HL-60/S4 (cell line): ENCODE data around the gene SMIM24.

Experiments
- in situ Hi-C: fragments of 300-500 bp; cut with MboI; formaldehyde crosslinking; loops from 2 replicates; pipeline ENCODE4 v1.14.3; 2022; ENCODE audit warnings: low sequenced_read_pairs

Gene SMIM24

DNA sequence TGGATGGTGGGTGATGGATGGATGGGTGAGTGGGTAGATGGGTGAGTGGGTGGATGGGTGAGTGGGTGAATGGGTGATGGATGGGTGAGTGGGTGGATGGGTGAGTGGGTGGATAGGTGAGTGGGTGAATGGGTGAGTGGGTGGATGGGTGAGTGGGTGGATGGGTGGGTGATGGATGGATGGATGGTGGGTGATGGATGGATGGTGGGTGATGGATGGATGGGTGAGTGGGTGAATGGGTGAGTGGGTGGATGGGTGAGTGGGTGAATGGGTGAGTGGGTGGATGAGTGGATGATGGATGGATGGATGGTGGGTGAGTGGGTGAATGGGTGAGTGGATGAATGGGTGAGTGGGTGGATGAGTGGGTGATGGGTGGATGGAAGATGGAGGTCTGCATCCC lies 2.8 kb downstream of the SMIM24 start:
- in situ Hi-C loops, result loop anchor here (25.0 kb wide), 1 partner anchor 515 kb away; no protein-coding TSS in a partner anchor

DNA sequence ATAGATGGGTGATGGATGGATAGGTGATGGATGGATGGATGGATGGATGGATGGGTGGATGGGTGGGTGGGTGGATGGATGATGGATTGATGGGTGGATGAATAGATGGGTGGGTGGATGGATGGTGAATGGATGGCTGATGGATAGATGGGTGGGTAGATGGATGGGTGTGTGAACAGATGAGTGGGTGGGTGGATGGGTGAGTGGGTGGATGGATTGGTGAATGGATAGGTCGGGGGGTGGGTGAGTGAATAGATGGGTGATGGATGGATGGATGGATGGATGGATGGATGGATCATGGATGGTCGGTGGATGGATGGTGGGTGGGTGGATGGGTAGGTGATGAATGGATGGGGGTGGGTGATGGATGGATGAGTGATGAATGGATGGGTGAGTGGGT lies 3.5 kb downstream of the SMIM24 start:
- in situ Hi-C loops, result loop anchor here (25.0 kb wide), 1 partner anchor 515 kb away; no protein-coding TSS in a partner anchor

DNA sequence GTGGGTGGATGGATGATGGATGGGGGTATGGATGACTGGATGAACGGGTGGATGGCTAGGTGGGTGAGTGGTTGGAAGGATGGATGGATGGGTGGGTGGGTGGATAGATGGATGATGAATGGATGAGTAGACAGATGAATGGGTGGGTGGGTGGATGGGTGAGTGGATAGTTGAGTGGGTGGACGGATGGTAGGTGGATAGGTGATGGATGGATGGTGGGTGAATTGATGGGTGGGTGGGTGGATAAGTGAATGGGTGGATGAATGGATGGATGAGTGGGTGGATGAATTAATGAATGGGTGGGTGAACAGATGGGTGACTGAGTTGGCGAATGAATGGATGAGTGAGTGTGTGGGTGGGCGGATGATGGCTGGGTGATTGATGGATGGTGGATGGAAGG lies 4.9 kb downstream of the SMIM24 start:
- in situ Hi-C loops, result loop anchor here (25.0 kb wide), 1 partner anchor 513 kb away; no protein-coding TSS in a partner anchor

DNA sequence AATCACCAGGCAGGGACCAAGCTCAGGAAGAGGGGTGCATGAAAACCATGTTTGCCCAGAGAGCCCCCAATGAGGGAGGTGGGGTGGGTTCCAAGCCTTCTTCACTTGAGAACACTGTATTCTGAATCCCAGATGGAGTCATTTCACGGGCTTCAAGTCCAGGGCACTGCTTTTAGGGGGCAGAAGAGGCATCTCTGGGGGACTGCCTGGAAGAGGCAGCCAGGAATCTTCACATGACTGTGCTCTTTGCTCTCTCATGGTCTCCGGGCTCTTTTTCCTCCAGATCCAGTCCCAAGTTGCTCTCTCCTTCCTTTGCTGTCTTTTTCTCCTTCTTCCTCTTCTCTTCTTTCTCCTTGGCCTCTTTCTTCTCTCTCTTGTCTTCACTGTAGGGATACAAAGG lies 5.7 kb downstream of the SMIM24 start:
- in situ Hi-C loops, result loop anchor here (5.0 to 25.0 kb wide), 2 partner anchors 147 to 512 kb away; no protein-coding TSS in a partner anchor

DNA sequence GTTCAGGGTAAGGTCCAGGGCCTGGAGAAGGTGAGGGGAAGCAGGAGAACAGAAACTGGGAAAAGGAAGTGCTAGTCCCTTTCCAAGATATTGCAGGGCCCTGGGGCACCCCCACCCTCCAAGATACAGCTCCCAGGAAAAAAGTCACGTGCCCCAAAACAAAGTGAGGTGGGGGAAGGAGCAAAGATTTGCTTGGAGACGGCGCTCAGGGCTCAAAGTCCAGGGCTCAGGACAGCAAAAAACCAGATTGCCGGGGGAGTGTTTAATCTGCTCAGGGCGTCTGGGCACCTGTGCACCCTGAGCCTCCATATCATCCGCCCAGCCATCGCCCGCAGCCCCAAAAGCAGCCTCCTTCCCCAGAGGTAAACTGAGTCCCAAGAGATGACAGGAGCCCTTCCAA lies 6.3 kb downstream of the SMIM24 start:
- in situ Hi-C loops, result loop anchor here (5.0 kb wide), 1 partner anchor 147 kb away; no protein-coding TSS in a partner anchor

DNA sequence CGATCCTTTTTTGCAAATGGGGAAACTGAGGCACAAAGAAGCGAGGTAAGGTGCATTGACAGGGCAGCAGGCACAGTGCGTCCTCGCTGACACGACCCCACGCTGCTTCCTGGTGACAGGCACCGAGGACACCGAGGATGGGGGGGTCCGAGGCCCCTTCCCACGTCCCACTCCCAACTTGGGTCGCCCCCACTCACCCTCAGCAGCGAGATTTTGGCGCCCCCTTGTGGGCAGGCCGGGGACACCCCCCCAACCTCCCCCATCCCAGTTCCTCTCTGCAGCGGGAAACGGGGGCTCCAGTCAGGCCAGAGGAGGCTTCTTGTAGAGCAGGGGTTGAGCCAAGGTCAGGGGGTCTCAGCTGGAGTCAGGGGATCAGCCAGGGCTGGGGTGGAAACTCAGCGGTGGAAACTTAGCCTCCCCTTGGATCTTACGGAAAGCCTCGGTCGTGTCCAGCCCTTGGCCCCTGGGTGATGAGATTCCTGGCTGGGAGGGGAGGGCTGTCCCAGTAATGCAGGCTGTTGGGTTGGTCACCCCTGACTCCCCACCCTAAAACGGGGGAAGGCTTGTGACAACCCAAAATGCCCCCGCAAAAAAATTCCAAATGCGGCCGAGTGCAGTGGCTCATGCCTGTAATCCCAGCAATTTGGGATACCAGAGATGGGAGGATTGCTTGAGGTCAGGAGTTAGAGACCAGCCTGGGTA lies 8.2 kb downstream of the SMIM24 start:
- in situ Hi-C loops, result loop anchor here (5.0 kb wide), 1 partner anchor 145 kb away; no protein-coding TSS in a partner anchor

DNA sequence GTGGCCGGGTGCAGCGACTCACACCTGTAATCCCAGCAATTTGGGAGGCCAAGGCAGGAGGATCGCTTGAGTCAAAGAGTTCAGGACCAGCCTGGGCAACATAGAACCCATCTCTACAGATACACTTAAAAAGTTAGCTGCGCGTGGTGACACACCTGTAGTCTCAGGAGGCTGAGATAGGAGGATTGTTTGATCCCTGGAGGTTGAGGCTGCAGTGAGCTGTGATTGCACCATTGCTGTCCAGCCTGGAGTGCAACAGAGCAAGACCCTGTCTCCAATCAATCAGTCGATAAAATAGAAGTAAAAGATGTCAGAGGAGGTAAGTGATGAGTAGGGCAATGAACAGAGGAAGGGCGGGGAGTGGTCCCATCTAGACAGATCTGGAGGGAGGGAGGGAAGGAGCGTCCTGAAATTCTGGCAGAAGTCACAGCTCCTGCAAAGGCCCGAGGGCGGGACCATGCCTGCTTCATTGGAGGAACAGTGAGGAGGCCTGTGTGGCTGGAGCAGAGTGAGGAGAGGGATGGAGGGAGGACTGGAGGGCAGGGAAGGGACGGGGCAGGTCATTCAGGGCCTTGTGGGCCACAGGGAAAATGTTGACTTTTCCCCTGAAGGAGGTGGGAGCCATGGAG lies 9.7 kb downstream of the SMIM24 start:
- in situ Hi-C loops, result loop anchor here (5.0 kb wide), 1 partner anchor 143 kb away; no protein-coding TSS in a partner anchor

DNA sequence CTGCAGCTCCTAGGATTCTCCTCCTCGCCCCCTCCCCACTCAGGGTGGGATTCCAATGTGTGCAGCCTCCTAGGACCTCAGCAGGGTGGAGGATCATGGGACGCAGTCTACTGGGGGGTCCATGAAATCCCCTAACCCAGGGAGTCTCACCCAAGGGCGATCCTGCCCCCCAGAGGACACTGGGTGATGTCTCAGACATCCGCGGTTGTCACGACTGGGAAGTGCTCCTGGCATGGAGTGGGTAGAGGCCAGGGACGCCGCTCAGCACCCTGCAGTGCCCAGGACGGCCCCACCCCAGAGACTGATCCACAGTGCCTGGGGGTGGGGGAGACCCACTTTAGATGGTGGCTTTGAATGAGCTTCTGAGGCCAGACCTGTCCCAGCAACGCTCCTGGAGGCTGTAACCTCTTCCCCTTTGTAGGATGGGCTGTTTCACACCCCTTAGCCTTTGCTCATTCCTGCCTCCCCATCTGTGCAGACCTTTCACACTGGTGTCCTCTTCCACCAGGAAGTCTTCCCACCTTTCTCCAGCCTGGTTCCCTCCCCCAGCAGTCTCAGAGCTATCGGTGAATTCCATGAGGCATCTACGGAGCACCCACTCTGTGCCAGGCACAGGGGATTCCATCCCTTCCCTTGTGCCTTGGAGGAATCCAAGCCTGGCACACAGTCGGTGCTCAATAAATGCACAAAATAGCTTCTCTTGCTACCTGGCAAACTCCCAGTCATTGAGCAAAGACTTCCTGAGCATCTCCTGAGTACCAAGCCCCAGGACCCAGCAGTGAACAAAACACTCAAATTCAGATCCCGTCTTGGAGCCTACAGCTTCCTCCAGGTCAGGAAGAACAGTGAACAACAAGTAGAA lies 10.5 kb downstream of the SMIM24 start:
- in situ Hi-C loops, result loop anchor here (5.0 kb wide), 1 partner anchor 143 kb away; no protein-coding TSS in a partner anchor

DNA sequence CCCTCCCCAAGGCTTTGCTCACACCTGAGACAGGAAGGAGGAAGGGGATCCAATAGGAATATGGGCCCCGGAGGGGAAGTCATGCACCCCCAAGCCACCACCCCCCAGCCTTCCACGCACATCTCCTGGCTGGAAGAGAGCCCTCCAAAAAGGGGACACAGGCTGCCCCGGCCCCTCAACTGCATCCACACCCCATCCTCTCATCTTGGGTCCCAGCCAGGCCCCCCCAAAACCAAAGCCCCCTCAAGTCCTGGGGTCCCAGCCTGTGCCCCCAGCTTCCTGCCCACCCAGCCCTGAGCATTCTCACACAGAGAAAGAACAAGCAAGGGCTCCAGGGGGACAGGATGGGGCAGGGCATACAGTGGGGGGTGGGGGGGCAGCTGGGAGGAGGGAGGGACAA lies 12.1 kb downstream of the SMIM24 start:
- in situ Hi-C loops, result no loop called here

DNA sequence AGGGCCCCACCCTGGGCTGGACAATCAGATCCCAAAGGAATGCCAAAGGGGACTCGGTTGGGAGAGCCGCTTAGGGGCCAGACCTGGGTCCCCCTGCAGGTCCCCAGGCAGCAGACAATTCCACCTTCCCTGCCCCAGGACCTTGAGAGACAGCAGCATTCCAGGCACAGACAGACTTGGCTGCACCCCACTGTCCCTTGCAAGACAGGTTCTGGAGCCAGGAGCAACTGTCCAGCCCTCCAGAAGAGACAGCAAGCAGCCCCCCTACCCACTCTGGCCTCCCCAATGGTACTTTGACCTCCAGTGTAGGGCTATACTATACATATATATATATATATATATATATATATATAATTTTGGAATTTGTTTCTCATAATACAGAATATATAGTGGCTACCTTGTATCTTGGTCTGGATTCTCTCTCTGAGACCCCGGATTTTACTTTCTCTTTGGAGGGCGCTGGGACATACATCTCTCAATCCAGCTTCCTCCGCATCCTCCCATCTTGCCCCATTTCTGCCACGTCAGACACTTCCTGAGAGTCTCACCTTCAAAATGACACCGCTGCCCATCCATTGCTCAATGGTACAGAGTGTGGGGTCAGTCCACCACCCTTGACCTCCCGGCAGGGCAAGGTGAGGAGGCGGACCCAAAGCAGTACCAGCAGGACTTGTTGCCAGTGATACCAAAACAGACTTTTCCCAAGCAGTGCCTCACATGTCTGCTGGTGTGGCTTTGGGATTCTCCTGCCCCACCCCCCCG lies 12.7 kb downstream of the SMIM24 start:
- in situ Hi-C loops, result no loop called here

DNA sequence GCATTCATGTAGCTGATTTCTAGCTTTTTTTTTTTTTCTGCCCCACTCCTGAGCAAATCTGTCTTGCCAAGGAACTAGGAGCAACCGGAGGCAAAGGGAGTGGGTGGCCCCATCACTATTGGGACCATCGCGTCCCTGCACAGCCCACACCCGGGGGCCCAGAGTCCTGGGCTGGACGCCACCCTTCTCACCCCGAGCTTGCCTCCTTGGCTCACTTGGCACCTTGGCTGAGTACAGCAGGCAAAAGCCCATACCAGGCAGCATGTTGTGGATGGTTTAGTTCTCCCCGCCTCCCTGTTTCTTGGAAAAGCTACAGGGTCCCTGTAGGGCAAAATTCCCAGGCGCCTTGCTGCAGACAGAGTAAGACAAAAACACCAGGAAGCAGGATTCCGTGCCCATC lies 13.7 kb downstream of the SMIM24 start:
- in situ Hi-C loops, result no loop called here

DNA sequence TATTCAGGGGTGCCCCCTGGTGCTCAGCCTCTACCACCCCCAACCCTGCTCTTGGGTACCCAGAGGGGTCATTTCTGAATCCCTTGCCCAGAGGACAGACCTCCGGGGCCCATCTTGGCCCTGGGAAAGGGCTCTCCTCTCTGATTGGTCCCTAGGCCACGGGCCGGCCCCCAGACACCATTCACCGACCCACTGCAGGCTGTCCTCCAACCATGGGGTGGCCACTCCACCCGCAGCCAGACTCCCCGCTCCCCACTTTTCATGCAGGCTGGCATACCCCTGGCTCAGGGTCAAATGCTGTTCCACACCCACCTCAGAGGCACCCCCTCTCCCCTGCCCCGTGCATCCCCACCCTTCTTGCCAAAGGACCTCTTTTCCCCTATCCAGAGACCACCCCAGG lies 14.8 kb downstream of the SMIM24 start:
- in situ Hi-C loops, result no loop called here

DNA sequence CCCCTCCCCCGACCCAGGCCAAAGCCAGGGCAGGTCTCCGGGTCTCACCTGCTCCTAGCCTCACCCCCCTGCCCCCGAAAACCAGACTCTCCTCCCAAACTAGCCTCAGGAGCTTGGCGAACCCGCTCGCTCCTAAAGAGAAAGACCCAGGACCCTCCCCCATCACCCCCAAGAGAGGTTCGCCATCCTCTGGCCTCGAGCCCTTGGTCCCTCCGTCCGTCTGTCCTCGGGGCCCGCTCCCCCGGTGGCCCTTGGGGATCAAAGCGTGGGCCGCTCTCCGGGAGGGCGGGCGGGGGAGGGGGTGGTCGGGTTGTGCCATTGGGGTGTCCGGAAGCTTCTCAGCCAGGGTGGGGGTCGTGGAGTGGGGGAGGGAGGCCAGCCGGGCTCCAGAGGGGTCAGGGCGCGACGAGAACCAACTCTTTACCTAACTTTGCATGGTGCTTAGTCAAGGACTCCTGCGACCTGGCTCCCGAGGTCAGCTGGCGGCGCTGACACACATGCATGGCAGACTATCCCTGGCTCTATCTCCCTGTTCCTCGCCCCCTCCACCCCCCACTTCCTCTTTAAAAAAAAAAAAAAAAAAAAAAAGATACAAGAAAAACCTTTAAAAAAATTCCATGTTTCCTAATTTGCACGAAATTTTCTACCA lies 15.6 kb downstream of the SMIM24 start:
- in situ Hi-C loops, result no loop called here

DNA sequence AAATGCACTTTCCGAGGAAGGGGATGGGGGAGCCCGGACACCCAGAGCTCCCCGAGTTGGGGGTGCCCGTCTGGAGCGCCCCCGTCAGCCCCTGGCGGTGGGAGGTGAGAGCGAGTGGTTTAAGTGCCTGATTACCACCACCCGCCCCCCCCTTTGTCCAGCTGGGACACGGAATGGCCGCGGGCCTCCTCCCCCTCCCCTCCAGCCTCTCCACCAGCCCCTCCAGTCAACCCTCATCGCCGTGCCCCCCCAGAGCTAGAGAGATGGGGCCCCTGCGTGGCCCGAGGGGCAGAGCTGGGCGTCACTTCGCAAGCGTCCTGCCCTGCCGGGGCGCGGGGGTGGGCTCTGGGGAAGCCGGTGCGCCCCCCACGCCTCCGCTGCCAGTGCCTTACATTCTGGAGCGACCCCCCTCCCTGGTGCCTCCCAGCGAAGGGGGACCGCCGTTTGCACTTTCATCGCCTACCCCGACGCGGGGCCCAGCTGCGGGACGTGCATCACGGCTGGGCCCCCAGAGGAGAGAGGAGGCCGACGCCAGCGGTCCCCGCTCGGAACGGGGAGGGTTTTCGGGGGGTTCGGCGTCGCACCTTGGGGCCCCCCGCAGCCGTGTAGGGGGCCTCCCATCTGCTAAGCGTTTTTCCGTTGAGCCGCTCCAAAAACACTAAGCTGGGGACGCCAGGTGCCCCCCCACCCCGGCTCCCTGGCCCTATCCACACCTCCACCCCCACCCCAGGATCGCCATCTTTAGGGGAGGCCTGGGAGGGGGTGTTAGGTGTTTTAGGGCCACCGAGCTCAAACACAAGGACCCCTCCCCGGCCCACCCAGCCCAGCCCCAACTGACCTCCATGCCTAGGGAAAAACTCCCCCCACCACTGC lies 16.4 kb downstream of the SMIM24 start:
- in situ Hi-C loops, result no loop called here

DNA sequence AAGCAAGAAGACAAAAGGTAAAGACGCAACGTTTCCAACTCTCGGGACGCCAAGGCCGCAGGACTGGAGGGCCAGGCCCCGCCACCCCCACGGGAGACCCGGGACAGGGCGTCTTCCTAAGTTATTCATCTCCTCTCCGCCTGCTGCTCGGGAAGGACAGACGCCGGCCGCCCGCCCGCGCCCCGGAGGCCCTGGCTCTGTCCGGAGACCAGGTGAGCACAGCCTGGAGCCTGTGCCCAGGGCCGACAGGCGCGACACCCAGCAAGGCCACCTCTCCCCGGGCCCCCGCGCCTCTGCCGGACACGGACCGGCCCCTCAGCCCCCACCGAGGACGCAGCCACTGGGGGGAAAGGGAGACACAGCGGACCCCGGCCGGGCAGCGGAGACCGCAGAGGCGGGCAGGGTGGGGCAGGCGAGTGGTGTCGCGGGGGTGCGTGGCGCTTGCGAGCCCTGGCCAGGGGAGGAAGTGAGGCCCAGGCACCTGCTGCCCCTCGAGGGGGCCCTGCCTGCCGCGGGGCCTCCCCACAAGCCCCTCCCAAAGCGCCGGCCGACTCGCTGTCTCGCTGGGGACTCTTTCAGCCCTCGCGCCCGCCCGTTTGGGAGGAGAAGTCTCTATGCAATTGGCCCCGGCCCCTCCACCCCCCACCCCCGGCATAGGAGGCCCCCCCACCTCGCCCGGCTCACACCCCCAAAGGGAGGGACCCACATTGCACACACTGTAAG lies 17.2 kb downstream of the SMIM24 start:
- in situ Hi-C loops, result no loop called here

DNA sequence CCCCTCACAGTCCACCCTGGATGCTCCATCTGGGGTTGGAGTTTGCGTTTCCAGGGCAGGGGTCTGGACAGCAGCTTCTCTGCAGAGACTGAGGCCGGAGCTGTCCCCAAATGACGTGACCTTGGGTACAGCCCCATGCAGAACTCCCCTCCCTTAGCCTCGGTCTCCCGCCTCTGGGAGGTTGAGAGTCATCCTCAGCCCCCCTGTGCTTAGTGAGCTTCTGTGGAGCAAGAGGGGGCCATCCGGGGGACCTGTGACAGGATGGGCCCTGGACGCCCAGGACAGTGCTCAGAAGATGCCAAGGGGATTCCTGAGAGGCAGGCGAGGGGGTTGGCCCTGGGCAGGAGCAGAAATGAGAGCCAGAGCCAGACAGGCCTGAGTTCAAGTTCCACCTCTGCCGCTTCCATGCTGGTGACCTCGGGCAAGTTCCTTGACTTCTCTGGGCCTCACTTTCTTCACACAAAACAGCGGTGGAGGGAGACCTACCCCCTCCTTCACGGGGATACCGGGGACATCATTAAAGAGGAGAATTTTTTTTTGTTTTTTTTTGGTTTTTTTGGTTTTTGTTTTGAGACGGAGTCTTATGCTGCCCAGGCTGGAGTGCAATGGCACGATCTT lies 20.3 kb downstream of the SMIM24 start:
- in situ Hi-C loops, result no loop called here

DNA sequence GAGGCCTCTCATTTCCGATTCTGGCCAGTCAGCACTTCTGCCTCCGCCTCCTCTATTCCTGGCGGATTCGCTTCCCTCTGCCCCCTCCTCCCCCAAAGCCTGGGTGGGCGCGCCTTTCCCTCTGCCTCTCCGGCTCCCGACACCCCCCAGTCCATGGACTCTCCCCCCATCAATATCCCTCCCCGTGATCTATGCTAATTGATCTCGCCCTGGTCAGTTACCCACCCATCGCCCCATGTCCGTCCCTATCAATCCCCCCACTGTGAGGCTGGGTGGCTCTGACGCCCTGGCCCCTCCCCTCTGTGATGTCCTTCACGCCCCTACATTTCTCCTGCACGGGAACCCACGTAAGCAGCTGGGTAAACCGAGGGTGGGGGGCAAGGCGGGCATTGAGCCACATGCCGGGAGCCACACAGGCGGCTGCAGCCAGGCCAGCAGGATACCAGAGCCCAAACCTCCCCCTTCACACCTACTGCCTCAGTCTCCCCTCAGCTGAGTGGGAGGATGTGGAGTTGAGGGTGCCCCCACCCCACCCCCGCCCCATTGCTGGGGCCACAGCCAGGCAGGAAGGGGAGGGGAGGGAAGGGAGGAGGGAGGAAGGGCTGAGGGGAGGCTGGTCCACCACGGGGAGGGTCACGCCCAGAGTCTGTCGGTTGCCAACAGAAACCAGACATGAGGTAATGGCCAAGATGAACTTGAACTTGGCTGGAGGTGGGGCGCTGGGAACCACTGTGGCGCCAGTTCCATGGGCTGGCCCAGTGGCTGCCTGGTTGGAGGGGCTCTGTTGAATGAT lies 21.0 kb downstream of the SMIM24 start:
- in situ Hi-C loops, result no loop called here
